Breast epithelium (tissue), 3 donors: ENCODE measurements around the gene IGF2.

Source experiments
- POLR2AphosphoS5 ChIP-seq, 3 donors: sonication (generic); formaldehyde crosslinking; IDR thresholded peaks; one replicate each; pipeline ENCODE4 v1.6.1; 2017; ENCODE audit warnings: antibody characterized with exemption in 3 of 3
- TF ChIP-seq, protein P1 (sequence below), 3 donors: fragments of 450-650 bp; IDR thresholded peaks; one replicate each; pipeline ENCODE4 v1.5.1; 2016 to 2017; ENCODE audit warnings: antibody characterized with exemption in 3 of 3, mild to moderate bottlenecking in 3 of 3, moderate library complexity in 3 of 3

DNA sequence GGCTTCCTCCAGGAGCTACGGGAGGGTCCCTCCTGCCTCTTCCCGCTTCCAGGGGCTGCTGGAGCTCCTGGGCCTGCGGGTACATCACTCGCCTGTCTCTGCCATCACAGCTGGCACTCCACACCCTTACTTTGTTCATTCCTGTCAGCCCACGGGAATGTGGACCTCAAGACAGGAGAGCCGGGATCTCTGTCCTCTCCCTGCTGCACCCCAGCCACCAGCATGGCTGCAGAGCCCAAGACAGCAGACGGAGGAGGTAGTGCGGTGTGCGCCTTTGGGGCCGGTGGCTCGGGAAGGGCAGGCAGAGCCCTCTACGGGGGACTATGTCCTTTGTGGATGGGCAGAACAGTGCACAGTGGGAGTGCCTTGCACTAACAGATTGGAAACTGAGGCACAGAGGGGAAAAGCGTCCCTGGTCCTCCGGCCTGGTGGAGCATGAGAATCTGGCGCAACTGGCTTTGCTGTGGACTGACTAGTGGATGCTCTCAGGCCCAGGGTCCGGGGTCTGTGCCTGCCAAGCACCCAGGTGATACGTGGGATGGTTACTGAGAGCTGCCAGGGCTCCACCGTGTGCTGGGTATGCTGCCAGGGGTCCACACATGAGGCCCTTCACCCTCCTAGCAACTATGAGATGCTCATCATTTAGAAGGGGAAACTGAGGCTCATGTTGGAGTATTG is 47.3 kb downstream of the IGF2 start:
- no peak for TF ChIP-seq POLR2AphosphoS5 (IDR thresholded peaks at IDR 0.05)
- TF ChIP-seq, protein P1, sequence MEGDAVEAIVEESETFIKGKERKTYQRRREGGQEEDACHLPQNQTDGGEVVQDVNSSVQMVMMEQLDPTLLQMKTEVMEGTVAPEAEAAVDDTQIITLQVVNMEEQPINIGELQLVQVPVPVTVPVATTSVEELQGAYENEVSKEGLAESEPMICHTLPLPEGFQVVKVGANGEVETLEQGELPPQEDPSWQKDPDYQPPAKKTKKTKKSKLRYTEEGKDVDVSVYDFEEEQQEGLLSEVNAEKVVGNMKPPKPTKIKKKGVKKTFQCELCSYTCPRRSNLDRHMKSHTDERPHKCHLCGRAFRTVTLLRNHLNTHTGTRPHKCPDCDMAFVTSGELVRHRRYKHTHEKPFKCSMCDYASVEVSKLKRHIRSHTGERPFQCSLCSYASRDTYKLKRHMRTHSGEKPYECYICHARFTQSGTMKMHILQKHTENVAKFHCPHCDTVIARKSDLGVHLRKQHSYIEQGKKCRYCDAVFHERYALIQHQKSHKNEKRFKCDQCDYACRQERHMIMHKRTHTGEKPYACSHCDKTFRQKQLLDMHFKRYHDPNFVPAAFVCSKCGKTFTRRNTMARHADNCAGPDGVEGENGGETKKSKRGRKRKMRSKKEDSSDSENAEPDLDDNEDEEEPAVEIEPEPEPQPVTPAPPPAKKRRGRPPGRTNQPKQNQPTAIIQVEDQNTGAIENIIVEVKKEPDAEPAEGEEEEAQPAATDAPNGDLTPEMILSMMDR (IDR thresholded peaks at IDR 0.05): no peak
